Prostate gland (tissue), 2 donors: ENCODE data around the gene PLAC9. TPM values are rescaled to one million over a fixed set of nuclear protein-coding genes. Genes with fewer than 3 reads are reported as not detected.
A peak's percentile ranks its signal among the peaks of the same experiment; 100 is the strongest.

ENCODE experiments used
- DNase-seq: peaks from one replicate; pipeline ENCODE4 v3.0.0-alpha.2; 2019; ENCODE audit warnings: low spot score
- H3K27ac ChIP-seq, 2 donors: fragments of 200-600 bp; sonication (generic); 2 replicates each; pipeline ENCODE4 v1.5.1; 2017 to 2019
- H3K27me3 ChIP-seq: fragments of 200-600 bp; sonication (generic); replicated peaks from 2 replicates; pipeline ENCODE4 v1.5.1; 2019; ENCODE audit not compliant: insufficient read depth
- H3K36me3 ChIP-seq, 2 donors: fragments of 200-600 bp; sonication (generic); 1 replicate in 1 of 2; 2 replicates in 1 of 2; pipeline versions ENCODE4 v1.5.1 to v1.8.1; 2017 to 2019
- H3K4me1 ChIP-seq: fragments of 200-600 bp; sonication (generic); replicated peaks from 2 replicates; pipeline ENCODE4 v1.5.1; 2019
- H3K4me3 ChIP-seq, 2 donors: fragments of 200-600 bp; sonication (generic); 2 replicates each; pipeline ENCODE4 v1.5.1; 2017 to 2019
- H3K9me3 ChIP-seq: fragments of 200-600 bp; sonication (generic); 2 replicates; pipeline ENCODE4 v1.5.1; 2017
- POLR2A ChIP-seq: fragments of 450-650 bp; IDR thresholded peaks from one replicate; pipeline ENCODE4 v1.6.1; 2016; ENCODE audit warnings: antibody characterized with exemption, mild to moderate bottlenecking
- POLR2AphosphoS5 ChIP-seq: sonication (generic); formaldehyde crosslinking; IDR thresholded peaks from one replicate; pipeline ENCODE4 v1.6.1; 2017; ENCODE audit warnings: antibody characterized with exemption
- whole genome bisulfite sequencing: methylation state at CpG from one replicate; pipeline ENCODE4 v1.1.5; 2018; 5-methylcytosine and 5-hydroxymethylcytosine counted together
- intact Hi-C: fragments of 100-400 bp; cut with DNase I; formaldehyde crosslinking; loops from one replicate; pipeline ENCODE4 v1.14.2; 2022
- total RNA-seq, 2 donors: library from RNA; depleted of rRNA; stranded (reverse); fragments of >200 nt; gene quantifications; one replicate each; pipeline ENCODE4 v1.1.0, GENCODE V29; 2016
- TF ChIP-seq, protein P1 (sequence below), 4 experiments: fragments of 200-600 bp in 2 of 4; fragments of 450-650 bp in 2 of 4; sonication (generic) in 2 of 4; IDR thresholded peaks; 1 replicate in 3 of 4; 2 replicates in 1 of 4; pipeline ENCODE4 v1.5.1; 2016 to 2019; ENCODE audit warnings: antibody characterized with exemption in 4 of 4, mild to moderate bottlenecking in 2 of 4, moderate library complexity in 2 of 4

Gene PLAC9
- total RNA-seq, 2 donors from 2014 or later, result 8.9 to 14.7 TPM

DNA sequence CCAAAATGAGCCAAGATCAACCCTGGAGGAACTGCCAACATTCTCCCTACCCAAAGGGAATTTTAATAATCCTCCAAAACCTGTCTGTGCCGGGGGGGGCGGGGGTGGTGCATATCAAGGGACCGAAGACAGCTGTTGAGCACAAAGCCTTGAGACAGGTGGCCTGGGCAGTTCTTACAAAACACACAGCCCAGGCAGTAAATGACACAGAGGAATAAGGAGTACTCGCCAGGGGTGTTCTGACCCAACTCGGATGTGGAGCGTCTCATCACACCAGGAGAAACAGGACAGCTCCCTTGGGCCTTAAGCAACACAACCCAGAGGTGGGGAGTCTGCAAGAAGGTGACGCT, 35.6 kb downstream of the PLAC9 start:
- peaks cover 28% of the 10 kb centered on the region for H3K4me1 ChIP-seq

DNA sequence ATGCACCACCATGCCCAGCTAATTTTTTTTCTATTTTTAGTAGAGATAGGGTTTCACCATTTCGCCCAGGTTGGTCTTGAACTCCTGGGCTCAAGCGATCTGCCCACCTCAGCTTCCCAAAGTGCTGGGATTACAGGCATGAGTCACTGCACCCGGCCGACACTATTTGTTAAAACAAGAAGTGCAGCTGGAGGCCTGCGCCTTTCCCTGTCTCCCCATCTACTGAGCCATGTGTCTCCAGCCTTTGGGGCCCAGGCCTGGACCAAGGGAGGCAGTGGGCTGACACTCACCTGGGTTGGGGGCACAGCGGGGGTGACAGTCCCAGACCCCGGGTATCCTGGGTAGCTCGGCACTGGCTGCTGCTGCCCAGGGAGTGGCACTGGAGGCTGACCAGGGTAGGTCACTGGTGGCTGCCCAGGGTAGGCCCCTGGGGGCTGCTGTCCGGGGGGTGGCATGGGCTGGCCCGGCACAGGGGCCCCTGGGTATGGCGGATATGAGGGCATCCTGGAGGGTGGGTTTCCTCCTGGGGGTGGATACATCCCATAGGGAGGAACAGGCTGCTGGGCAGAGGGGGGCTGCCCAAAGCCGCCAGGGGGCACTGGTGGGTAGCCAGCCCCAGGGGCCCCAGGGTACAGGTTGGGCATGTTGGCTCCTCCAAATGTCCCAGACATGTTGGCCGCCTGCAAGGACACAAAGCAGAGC, 36.3 kb downstream of the PLAC9 start:
- 78% methylated on average over 8 of the region's 13 CpGs for WGBS
- Histone ChIP-seq H3K27ac (peak overlapping the region; percentile 66 to 89), H3K4me1 (peaks cover 35% of the 10 kb centered on the region)

More for the DNA sequence above, 35.6 kb downstream of the PLAC9 start:
- H3K4me3 ChIP-seq, result peak overlapping the region in 1 of 2 donors; percentile 0
- no peaks in the 10 kb centered on the region for H3K9me3 ChIP-seq
- intact Hi-C loops, result no loop called here
- peak overlapping the region; percentile 66 to 89 for H3K27ac ChIP-seq
- 37% methylated on average over 7 of the region's 7 CpGs for WGBS
- no peaks in the 10 kb centered on the region for H3K27me3 ChIP-seq
- DNase-seq, result peak; percentile 65
- TF ChIP-seq POLR2AphosphoS5, result peak; percentile 69
- TF ChIP-seq, protein P1, sequence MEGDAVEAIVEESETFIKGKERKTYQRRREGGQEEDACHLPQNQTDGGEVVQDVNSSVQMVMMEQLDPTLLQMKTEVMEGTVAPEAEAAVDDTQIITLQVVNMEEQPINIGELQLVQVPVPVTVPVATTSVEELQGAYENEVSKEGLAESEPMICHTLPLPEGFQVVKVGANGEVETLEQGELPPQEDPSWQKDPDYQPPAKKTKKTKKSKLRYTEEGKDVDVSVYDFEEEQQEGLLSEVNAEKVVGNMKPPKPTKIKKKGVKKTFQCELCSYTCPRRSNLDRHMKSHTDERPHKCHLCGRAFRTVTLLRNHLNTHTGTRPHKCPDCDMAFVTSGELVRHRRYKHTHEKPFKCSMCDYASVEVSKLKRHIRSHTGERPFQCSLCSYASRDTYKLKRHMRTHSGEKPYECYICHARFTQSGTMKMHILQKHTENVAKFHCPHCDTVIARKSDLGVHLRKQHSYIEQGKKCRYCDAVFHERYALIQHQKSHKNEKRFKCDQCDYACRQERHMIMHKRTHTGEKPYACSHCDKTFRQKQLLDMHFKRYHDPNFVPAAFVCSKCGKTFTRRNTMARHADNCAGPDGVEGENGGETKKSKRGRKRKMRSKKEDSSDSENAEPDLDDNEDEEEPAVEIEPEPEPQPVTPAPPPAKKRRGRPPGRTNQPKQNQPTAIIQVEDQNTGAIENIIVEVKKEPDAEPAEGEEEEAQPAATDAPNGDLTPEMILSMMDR (IDR thresholded peaks at IDR 0.05), result no peak
- H3K36me3 ChIP-seq, result no peaks in the 10 kb centered on the region

DNA sequence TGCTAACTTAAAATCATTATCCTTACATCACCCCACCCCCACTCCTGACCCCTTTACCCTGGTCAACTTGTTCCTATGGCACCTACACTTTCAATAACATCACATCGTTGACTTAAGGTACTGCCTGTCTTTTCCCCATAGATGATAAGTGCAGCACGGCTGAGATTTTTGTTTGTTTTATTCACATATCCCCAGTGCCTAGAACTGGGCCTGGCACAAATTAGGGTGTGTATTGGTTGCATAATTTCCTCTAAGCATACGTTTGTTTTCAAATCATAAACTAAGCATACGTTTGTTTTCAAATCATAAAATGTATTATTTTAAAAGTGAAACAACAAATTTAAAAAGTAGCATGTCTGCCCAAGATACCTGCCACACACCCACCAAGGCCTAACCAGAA, 37.5 kb downstream of the PLAC9 start:
- H3K4me1 ChIP-seq, result peaks cover 35% of the 10 kb centered on the region
- no peaks in the 10 kb centered on the region for H3K36me3 ChIP-seq
- no peak overlapping the region for H3K4me3 ChIP-seq
- WGBS, result 40% methylated on average over 4 of the region's 4 CpGs
- no peaks in the 10 kb centered on the region for H3K27me3 ChIP-seq
- intact Hi-C loops, result no loop called here
- H3K27ac ChIP-seq, result peak overlapping the region in 1 of 2 donors; percentile 89
- no peak for DNase-seq
- no peak for TF ChIP-seq POLR2A
- TF ChIP-seq, protein P1 (IDR thresholded peaks at IDR 0.05), result no peak
- TF ChIP-seq POLR2AphosphoS5, result no peak
- no peaks in the 10 kb centered on the region for H3K9me3 ChIP-seq

More for the DNA sequence above, 36.3 kb downstream of the PLAC9 start:
- H3K36me3 ChIP-seq, result no peaks in the 10 kb centered on the region
- peak overlapping the region in 1 of 2 donors; percentile 0 for H3K4me3 ChIP-seq
- H3K27me3 ChIP-seq, result no peaks in the 10 kb centered on the region
- no peaks in the 10 kb centered on the region for H3K9me3 ChIP-seq
- intact Hi-C loops, result no loop called here
- DNase-seq, result no peak
- TF ChIP-seq POLR2AphosphoS5 (no peak), POLR2A (no peak)
- TF ChIP-seq, protein P1 (IDR thresholded peaks at IDR 0.05), result no peak

DNA sequence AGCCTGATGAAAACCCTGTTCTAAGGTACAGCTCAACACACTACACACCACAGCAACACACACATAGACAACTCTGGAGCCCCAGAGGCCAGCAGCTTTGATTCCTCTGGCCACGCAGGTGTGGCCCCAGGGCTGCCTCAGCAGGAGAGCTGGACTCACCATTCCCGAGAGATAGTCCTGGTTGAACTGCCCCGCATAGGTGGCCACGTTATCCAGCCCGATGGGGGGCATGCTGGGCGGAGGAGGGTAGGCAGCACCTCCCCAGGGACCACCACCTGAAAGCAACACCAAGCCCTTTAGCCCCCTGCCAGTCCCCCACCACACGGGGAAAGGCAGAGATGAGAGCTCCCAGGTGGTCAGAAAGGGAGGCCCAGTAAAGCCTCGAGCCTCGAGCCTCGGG, 38.1 kb downstream of the PLAC9 start:
- H3K27ac ChIP-seq, result peak overlapping the region; percentile 84 to 89
- no peak for DNase-seq
- 83% methylated on average over 10 of the region's 10 CpGs for WGBS
- TF ChIP-seq POLR2AphosphoS5 (no peak), POLR2A (no peak)
- TF ChIP-seq, protein P1 (IDR thresholded peaks at IDR 0.05), result no peak
- H3K4me3 ChIP-seq, result no peak overlapping the region
- no peaks in the 10 kb centered on the region for H3K27me3 ChIP-seq
- peaks cover 35% of the 10 kb centered on the region for H3K4me1 ChIP-seq
- no peaks in the 10 kb centered on the region for H3K9me3 ChIP-seq
- intact Hi-C loops, result no loop called here
- no peaks in the 10 kb centered on the region for H3K36me3 ChIP-seq

DNA sequence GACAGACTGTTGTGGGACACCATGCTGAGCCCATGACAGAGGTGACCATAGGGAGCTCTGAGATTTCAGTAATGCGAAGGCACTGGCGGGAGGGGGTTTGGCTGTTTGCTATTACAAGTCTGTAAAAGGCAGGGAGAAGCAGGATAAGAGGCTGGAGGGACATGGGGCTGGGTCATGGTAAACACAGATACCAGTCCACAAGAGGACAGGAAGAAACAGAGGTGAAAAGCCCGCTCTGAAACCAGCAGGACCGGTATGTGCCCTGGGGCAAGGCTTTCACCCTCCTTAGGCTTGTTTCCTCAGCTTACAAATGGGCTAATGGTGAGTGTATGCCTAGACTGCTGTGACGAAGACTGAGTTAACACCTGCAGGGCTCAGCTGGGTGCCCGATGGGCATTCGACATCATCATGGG, 38.7 kb downstream of the PLAC9 start:
- no peak overlapping the region for H3K4me3 ChIP-seq
- H3K9me3 ChIP-seq, result no peaks in the 10 kb centered on the region
- intact Hi-C loops, result no loop called here
- TF ChIP-seq POLR2AphosphoS5 (peak; percentile 82), POLR2A (peak; percentile 24)
- TF ChIP-seq, protein P1 (IDR thresholded peaks at IDR 0.05), result no peak
- peak overlapping the region; percentile 84 to 89 for H3K27ac ChIP-seq
- peak; percentile 85 for DNase-seq
- no peaks in the 10 kb centered on the region for H3K36me3 ChIP-seq
- no peaks in the 10 kb centered on the region for H3K27me3 ChIP-seq
- H3K4me1 ChIP-seq, result peaks cover 35% of the 10 kb centered on the region
- 68% methylated on average over 7 of the region's 7 CpGs for WGBS
